Neural cell (in vitro differentiated cells): ENCODE data around the gene UNKL.
A peak's percentile ranks its signal among the peaks of the same experiment; 100 is the strongest.

Experiments used
- CTCF ChIP-seq: fragments of 450-650 bp; IDR thresholded peaks from 2 replicates; pipeline ENCODE4 v1.5.1; 2014; ENCODE audit warnings: antibody characterized with exemption, mild to moderate bottlenecking, moderate library complexity; ENCODE audit not compliant: poor library complexity, severe bottlenecking
- EP300 ChIP-seq: fragments of 450-650 bp; conservative IDR thresholded peaks from 2 replicates; pipeline ENCODE4 v1.6.1; 2014; ENCODE audit warnings: antibody characterized with exemption, mild to moderate bottlenecking, moderate library complexity; ENCODE audit not compliant: poor library complexity, severe bottlenecking

- TF ChIP-seq EP300: peak; percentile 28
- no peak for TF ChIP-seq CTCF
Measured at GRCh38 chr16:1408171-1408837, 6.2 kb downstream of the UNKL start.
